Cerebellar nuclear complex (tissue), 1 donor: ENCODE data around the gene RAB31.
"Not testable (repeated sequence)": the region's sequence is repeated elsewhere in the genome, so short reads cannot be mapped to it uniquely, and the experiment has no call there.

Experiments
- DNase-seq, 2 experiments: peaks; one replicate each; lab custom pipeline; 2025; lab: John Stamatoyannopoulos, UW

RAB31 gene

GRCh38 chr18:9708057-9708433 is at the start of gene RAB31:
TSS of gene RAB31 (plus strand) at chr18:9708301. CDS start at chr18:9708406, 105 bp downstream.
- DNase-seq: no peak

GRCh38 chr18:9659499-9660375 is 48.4 kb upstream of the RAB31 start:
- DNase-seq: no peak

- DNase-seq: no peak
Observed at GRCh38 chr18:9661564-9661963, 46.5 kb upstream of the RAB31 start.

GRCh38 chr18:9663377-9663776 is 44.7 kb upstream of the RAB31 start:
- DNase-seq: no peak

GRCh38 chr18:9665314-9665713 is 42.8 kb upstream of the RAB31 start:
- no peak for DNase-seq

GRCh38 chr18:9666548-9666947 is 41.6 kb upstream of the RAB31 start:
- DNase-seq: no peak

GRCh38 chr18:9669016-9669415 is 39.1 kb upstream of the RAB31 start:
- no peak for DNase-seq

GRCh38 chr18:9671214-9671613 is 36.9 kb upstream of the RAB31 start:
- DNase-seq: no peak

- no peak for DNase-seq
Observed at GRCh38 chr18:9673296-9674251, 34.5 kb upstream of the RAB31 start.

GRCh38 chr18:9678216-9678615 is 29.9 kb upstream of the RAB31 start:
- not testable (repeated sequence) for DNase-seq

- no peak for DNase-seq
Observed at GRCh38 chr18:9679125-9679524, 29.0 kb upstream of the RAB31 start.

GRCh38 chr18:9681217-9681616 is 26.9 kb upstream of the RAB31 start:
- DNase-seq: no peak

- DNase-seq: no peak
Observed at GRCh38 chr18:9682572-9682971, 25.5 kb upstream of the RAB31 start.

- no peak for DNase-seq
Observed at GRCh38 chr18:9683418-9684396, 24.4 kb upstream of the RAB31 start.

GRCh38 chr18:9684881-9685614 is 23.1 kb upstream of the RAB31 start:
- DNase-seq: no peak

GRCh38 chr18:9685615-9685890 is 22.5 kb upstream of the RAB31 start:
- DNase-seq: no peak

GRCh38 chr18:9688036-9688741 is 19.9 kb upstream of the RAB31 start:
- no peak for DNase-seq

- no peak for DNase-seq
Observed at GRCh38 chr18:9689253-9689652, 18.8 kb upstream of the RAB31 start.

- DNase-seq: no peak
Observed at GRCh38 chr18:9690418-9691188, 17.5 kb upstream of the RAB31 start.

GRCh38 chr18:9691235-9691634 is 16.9 kb upstream of the RAB31 start:
- no peak for DNase-seq
